ENCODE data around the gene C3.

DNA sequence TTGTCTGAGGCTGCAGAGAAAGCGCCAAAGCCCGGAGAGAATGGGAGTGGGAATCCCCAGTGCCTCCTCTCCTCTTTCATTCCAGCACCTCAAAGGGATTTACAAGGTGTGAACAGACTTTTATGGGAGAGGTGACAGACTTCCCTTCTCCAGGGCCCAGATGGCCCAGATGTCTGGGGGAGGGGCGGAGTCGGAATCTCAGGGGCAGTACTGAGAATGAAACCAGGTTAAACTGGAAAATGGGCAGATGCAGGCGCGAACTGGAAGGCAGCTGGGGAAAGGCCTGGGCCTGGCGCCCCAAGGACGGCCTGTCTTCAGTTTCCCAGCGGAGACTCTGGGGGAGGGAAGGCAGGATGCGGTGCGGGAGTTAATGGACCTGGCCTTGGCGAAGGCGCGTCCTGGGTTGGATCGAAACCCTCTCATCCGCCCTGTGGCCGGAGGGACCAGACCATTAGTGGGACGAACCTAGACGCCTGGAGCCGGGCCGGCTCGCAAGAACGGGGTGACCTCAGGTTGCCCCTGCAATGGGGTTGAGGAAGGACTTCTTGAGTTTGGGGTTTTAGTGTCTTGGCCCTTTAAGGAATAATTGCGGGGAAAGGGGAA is 18.4 kb upstream of the C3 start:
- TF ChIP-seq EP300 (IDR thresholded peaks at IDR 0.05; ENCODE audit: low read depth in 2 of 2, low read length in 2 of 2) (no peak), EP300 (CRISPR knock-in tag; IDR thresholded peaks at IDR 0.05; ENCODE audit: borderline replicate concordance) (no peak), ZNF660 (CRISPR knock-in tag; IDR thresholded peaks at IDR 0.05; ENCODE audit: borderline replicate concordance, low read depth) (no peak), POLR2A (IDR thresholded peaks at IDR 0.05; ENCODE audit: insufficient read depth in 1 of 2, low read depth in 2 of 2, low read length in 2 of 2) (no peak), SUZ12 (IDR thresholded peaks at IDR 0.05; ENCODE audit: low read depth, low read length) (no peak), CEBPB (IDR thresholded peaks at IDR 0.05; ENCODE audit: borderline replicate concordance, low read depth, low read length) (no peak), ZNF747 (CRISPR knock-in tag; IDR thresholded peaks at IDR 0.05; ENCODE audit: borderline replicate concordance) (no peak)
- TF ChIP-seq, protein P1, sequence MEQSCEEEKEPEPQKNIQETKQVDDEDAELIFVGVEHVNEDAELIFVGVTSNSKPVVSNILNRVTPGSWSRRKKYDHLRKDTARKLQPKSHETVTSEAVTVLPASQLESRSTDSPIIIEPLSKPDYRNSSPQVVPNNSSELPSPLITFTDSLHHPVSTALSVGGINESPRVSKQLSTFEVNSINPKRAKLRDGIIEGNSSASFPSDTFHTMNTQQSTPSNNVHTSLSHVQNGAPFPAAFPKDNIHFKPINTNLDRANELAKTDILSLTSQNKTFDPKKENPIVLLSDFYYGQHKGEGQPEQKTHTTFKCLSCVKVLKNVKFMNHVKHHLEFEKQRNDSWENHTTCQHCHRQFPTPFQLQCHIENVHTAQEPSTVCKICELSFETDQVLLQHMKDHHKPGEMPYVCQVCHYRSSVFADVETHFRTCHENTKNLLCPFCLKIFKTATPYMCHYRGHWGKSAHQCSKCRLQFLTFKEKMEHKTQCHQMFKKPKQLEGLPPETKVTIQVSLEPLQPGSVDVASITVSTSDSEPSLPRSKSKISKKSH (CRISPR knock-in tag; IDR thresholded peaks at IDR 0.05; ENCODE audit: borderline replicate concordance), result no peak
- TF ChIP-seq, protein P2, sequence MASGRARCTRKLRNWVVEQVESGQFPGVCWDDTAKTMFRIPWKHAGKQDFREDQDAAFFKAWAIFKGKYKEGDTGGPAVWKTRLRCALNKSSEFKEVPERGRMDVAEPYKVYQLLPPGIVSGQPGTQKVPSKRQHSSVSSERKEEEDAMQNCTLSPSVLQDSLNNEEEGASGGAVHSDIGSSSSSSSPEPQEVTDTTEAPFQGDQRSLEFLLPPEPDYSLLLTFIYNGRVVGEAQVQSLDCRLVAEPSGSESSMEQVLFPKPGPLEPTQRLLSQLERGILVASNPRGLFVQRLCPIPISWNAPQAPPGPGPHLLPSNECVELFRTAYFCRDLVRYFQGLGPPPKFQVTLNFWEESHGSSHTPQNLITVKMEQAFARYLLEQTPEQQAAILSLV (CRISPR knock-in tag; IDR thresholded peaks at IDR 0.05; ENCODE audit: borderline replicate concordance), result no peak
- TF ChIP-seq, protein P3, sequence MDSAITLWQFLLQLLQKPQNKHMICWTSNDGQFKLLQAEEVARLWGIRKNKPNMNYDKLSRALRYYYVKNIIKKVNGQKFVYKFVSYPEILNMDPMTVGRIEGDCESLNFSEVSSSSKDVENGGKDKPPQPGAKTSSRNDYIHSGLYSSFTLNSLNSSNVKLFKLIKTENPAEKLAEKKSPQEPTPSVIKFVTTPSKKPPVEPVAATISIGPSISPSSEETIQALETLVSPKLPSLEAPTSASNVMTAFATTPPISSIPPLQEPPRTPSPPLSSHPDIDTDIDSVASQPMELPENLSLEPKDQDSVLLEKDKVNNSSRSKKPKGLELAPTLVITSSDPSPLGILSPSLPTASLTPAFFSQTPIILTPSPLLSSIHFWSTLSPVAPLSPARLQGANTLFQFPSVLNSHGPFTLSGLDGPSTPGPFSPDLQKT (CRISPR knock-in tag; IDR thresholded peaks at IDR 0.05; ENCODE audit: borderline replicate concordance), result no peak
- TF ChIP-seq, protein P4, sequence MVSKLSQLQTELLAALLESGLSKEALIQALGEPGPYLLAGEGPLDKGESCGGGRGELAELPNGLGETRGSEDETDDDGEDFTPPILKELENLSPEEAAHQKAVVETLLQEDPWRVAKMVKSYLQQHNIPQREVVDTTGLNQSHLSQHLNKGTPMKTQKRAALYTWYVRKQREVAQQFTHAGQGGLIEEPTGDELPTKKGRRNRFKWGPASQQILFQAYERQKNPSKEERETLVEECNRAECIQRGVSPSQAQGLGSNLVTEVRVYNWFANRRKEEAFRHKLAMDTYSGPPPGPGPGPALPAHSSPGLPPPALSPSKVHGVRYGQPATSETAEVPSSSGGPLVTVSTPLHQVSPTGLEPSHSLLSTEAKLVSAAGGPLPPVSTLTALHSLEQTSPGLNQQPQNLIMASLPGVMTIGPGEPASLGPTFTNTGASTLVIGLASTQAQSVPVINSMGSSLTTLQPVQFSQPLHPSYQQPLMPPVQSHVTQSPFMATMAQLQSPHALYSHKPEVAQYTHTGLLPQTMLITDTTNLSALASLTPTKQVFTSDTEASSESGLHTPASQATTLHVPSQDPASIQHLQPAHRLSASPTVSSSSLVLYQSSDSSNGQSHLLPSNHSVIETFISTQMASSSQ (IDR thresholded peaks at IDR 0.05; ENCODE audit: low read depth), result no peak
- TF ChIP-seq, protein P4 (CRISPR knock-in tag; IDR thresholded peaks at IDR 0.05; ENCODE audit: borderline replicate concordance), result no peak
